ENCODE measurements around the gene NCOA1. TPM values are rescaled to one million over a fixed set of nuclear protein-coding genes. Genes with fewer than 3 reads are reported as not detected.
"Not testable (repeated sequence)": the region's sequence is repeated elsewhere in the genome, so short reads cannot be mapped to it uniquely, and the experiment has no call there.

Gene NCOA1
- total RNA-seq, 1 donor from 2014 or later: 69.9 TPM

DNA sequence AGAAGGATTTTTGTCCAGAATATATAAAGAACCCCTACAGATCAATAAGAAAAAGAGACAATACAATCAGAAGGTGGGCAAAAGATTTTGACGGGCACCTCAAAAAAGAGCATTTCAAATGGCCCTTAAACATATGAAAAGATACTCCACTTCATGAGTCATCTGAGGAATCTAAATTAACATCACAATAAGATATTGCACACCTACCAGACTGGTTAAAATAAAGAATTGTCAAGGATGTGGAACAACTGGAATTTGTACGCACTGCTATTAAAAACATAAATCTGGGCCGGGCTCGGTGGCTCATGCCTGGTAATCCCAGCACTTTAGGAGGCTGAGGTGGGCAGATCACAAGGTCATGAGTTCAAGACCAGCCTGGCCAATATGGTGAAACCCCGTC lies 17.0 kb upstream of the NCOA1 start:
- no peak for DNase-seq (ENCODE audit: low spot score)

DNA sequence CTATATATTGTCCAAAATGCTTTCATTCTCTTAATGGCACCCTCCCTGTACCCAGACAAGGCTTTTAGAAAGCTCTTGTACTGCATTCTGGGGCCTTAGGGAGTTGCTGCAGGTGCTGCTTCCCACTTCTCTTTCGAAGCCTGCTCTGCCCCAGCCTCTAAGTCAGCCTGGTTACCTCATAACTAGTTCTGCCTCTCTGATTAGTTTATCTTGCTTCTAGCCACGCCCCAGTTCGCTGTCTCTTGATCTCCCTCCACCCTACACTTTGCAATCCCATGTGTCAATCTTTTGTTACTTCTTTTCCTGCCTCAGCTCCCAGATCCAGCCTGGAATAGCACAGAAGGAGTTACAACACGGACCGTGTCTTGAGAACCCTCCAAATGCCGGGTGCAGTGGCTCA lies 13.8 kb upstream of the NCOA1 start:
- DNase-seq (ENCODE audit: low spot score): no peak

DNA sequence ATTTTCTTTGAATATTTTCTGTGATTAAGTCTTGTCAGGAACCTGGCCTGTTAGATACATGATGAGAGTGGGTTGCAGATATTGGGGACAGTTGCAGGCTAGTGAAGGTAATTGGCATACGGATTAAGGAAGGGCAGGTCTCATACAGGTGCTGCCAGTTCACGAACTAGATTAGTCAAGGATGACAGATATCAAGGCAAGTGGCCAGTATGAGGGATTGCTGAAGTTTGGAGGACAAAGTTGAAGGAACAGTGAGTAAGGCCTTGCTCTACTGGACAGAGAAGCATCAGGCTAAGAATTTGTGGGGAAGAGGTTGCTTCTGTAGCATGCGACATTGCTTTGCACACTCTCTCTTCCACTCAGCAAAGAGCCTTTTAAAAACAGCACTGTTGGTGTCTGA lies 12.8 kb upstream of the NCOA1 start:
- no peak for DNase-seq (ENCODE audit: low spot score)

DNA sequence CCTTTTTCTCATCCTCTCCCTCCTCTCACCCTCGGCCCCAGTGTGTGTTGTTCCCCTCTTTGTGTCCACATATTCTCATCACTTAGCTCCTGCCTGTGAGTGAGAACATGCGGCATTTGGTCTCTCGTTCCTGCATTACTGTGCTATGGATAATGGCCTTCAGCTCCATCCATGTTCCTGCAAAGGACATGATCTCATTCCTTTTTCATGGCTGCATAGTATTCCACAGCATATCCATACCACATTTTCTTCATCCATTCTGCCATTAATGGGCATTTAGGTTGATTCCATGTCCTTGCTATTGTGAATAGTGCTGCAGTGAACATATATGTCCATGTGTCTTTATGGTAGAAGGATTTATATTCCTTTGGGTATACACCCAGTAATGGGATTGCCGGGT lies 10.8 kb upstream of the NCOA1 start:
- no peak for DNase-seq (ENCODE audit: low spot score)

DNA sequence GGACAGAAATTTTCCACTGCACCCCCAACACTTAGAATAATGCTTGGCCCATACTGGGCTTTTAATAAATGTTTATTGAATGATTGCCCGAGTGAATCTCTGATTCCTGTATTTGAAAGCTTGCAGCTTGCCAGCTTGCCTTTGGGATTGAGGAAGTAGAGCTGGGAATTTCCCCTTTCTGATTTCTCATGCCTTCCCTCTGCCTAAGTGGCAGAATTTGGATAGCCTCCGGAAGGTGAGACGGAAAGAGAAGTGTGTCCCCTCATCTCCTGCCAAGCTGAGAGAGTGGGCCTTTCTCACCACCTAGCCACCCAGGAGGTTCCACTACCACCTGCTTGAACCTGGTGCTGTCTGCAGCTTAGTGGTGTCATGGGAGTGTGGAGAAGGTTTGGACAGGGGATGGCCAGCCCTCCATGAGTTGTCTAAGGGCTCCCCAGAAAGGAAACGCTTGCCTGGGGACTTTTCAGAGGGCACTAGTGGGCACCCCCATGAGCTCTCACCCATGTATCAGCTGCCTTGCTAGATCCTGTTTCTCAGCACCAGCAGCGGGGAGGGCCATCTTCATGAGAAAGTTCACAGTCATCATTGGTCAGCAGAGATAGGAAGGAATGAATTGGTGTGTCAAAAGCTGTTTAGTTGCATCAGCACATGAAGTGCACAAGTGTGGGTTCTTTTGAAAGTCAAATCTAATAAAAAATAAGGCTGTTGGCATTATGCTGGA lies 8.6 kb upstream of the NCOA1 start:
- DNase-seq (ENCODE audit: low spot score): no peak

DNA sequence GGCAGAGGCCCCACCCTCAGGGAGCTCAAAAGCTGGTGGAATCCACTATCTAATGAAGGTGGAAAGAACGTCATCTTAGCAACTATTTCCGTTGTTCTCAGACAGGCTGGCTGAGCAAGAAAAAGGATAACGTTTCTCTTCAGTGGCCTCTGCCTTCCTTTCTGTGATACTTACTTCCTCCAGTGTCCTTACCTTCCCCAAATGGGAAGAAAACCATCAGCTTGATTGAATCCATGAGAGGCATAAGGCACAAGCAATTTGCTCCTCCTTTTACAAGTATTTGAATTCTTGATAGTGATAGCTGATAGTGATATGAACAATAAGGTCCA lies 8.1 kb upstream of the NCOA1 start:
- no peak for DNase-seq (ENCODE audit: low spot score)

DNA sequence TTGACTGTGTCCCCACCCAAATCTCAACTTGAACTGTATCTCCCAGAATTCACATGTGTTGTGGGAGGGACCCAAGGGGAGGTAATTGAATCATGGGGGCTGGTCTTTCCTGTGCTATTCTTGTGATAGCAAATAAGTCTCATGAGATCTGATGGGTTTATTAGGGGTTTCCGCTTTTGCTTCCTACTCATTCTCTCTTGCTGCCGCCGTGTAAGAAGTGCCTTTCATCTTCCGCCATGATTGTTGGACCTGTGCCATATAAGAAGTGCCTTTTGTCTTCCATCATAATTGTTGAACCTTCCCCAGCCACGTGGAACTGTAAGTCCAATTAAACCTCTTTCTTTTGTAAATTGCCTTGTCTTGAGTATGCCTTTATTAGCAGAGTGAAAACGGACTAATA lies 6.4 kb upstream of the NCOA1 start:
- DNase-seq (ENCODE audit: low spot score): not testable (repeated sequence)

DNA sequence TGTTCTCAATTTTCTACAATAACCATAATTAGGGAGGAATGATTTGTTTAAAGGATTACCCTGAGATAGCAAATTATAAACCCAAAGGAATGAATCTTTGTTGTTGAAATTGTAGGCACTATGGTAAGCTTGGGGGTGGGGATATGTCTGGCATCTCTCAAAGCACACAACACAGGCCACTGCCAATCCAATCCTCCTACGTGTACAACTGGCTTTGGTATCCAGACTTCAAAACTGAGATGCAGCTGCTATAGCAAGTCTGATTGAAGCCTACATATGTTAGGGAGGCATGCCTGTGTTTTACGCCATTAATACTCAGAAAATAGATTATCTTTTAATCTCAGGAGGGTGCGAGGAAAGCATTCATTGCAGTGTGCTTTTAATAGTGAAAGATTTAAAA lies 5.9 kb upstream of the NCOA1 start:
- no peak for DNase-seq (ENCODE audit: low spot score)

DNA sequence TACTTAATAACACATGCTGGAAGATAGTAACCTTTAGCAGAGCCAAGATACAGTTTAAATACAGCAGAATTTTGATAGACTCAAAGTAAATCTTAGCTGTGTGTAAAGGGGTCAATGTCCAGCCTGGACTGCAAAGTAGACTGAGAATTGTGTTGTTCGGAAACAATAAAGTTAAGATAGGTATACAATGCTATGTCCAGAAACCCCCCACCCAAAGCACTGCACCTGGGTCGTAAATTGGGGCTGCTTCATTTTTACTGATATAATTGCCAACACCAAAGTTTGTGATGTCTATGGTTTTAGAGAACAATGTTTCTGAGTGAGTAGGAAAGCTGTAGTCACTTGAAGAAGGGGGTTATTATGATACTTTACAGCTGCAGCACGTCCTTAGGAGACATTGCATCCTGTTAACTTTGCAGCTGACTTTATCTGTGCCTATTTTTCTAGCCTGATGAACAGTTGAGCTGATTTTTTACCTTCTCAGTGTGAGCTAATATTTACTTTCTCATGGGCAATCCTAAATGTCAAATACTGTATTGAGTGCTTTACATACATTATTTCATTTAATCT lies 4.3 kb upstream of the NCOA1 start:
- DNase-seq (ENCODE audit: low spot score): no peak

DNA sequence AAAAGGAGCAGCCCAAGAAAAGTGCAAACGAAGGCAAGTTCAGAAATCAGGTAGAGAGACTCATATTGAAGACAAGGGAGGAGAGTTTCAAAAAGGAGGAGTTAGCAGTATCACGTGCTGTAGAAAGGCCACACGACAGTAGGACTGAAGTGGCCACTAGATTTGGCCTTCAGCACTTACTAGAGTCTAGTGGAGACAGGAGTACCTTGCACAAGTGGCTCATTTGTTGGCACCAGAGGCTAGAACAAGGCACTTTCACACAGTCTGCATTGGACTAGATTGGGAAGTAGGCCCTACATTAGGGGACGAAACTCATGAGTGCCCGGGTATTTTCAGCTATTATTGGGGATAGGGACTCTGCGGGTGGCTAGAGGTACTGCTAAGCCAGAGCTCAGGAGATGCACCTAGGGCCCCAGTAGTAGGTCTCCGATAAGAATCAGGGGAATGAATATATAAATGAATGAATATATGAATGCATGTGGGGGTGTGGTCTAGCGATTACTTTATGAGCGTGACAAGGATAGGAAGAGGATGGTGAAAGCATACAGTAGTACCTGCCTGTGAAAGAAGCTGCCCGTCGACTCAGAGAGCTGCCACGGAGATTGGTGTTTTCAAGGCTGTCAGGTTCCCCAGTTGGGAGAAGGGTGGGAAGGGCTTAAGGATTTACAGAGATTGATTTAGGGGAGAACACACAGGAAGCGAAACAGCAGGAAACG lies 1.4 kb upstream of the NCOA1 start:
- DNase-seq (ENCODE audit: low spot score): no peak

DNA sequence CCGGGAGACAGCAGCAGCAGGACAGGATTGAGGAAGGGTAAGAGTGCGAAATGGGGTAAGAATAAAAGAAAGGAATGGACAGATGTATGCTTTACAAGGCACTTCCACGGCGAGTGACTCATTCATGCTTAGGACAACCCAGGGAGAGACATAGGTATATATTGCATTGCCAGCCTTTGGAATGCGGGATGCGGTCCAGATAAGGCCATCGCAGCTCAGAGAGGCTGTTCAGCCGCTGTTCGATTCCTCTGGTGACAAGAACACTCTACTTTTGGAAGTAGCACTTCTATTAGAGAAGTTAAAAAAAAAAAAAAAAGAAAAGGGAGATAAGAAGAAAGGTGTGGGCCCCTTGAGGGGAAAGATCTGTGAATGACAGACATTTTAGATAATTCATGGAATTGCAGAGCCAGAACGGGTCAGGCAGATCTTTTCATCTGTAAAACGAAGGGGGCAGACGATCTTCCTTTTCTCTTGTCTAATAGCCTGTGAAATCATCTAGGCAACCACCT lies 819 bp upstream of the NCOA1 start:
- no peak for DNase-seq (ENCODE audit: low spot score)

DNA sequence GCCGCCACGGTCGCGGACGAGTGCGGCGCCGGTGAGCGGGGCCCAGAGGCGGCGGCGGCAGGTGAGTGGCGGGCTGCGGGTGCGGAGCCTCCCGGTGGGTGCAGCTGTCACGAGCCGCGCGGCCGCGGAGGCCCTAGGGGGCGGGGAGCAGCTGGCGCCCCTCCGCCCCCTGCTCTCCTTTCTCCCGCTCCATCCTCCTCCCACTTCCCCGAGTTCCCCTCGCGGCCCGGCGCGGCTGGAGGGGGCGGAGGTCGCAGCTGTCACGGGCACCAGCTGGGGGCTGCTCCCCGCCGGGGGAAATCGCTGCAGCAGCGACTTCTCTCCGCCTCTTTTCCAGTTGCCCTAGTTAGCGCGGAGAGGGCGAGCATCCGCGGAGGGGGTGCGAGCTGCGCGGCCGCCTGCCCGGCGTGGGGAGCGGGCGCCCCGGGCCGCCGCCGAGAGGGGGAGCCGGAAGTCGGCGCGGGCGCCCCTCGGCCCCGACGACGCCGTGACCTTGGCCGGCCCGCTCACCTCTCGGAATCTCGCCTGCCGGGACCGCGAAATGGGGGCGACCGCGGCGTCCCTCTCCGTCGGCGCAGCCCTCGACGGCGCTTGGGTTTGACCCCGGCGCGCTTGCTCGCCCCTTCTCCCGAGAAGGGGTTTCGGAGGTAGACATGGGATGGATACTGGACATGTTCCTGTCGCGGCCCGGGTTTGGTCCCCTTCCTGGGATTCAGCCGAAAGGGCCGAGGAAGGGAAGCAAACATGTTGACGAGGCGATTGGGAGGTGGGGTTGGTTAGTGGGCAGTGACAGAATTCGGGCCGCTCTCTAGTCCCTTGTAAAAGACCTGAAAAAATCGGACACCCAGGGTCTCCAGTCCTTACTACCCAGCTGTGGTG lies 727 bp downstream of the NCOA1 start:
- peak; percentile 55 for DNase-seq (ENCODE audit: low spot score)

DNA sequence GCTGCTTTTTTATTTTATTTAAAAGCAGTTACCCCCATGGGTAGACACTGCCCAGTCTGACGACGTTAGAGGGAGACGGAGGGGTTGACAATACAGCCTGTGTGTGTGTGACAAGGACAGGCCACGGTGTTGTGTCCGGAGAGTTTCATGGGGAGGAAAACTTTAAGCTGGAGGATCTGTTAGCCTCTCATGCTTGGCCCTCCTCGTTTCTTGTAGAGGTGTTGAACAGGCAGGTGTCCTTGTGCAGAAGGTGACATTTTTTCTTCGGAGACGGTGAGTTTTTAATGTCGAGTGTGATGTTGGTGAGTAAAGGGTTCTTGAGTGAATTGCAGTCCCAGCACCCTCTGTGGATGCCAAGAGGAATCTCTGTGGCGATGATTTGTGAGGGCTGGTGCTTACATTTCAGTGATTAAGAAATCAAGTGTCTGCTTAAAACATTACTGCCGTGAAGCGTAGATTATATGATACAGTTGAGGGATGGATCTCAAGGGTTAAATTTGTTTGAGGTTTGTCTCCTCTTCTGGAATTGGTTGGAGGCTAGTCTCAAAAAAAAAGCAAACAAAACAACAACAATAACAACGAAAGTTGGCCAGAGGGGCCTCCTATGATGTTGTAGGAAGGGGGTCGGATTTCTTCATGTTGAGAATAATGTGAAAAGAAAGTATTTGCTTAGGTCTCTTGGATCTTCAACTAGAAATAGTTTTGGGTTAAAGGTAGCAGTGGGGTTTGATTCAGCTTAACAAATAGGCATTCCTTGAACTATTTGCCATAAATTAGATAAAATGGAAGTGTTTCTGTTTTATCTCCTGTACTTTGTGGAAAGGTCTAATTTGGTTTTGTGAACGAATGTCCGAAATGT lies 1.6 kb downstream of the NCOA1 start:
- DNase-seq (ENCODE audit: low spot score): no peak

DNA sequence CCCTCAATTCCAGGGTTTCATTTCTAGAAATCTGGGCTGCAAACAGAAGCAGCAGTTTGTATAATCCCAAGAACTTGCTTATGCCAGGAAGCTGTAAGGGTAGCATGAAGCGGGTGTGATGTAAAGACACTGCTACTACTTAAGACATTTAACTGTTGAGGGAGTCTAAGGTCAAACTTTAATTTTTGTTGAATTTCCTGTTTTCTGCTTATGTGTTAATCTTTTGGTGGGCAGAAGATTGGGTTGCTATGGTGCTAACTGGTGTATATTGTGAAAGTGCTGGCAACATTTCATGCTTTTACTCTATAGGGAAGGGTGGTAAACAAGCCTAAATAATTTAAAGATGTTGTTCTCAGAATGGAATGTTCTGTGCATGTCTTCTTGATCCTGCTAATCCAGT lies 2.7 kb downstream of the NCOA1 start:
- no peak for DNase-seq (ENCODE audit: low spot score)

DNA sequence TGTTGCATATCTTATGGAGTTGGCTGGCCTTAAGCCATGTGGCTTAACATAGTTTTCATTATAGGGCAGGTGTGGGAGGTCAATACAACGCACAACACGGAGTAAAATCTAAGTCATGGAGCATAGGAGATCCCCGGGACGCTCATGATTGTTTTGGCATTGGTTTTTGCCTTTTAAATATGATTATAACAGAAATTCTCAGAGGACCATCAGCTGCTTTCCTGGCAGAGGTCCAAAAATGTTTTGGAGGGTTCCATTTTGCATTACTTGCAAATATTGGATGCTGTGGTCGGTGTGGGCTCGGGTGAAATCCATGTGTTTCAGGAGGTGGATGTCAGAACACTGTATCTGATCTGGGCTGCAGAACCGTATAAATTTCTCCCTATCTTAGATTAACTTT lies 3.4 kb downstream of the NCOA1 start:
- no peak for DNase-seq (ENCODE audit: low spot score)

DNA sequence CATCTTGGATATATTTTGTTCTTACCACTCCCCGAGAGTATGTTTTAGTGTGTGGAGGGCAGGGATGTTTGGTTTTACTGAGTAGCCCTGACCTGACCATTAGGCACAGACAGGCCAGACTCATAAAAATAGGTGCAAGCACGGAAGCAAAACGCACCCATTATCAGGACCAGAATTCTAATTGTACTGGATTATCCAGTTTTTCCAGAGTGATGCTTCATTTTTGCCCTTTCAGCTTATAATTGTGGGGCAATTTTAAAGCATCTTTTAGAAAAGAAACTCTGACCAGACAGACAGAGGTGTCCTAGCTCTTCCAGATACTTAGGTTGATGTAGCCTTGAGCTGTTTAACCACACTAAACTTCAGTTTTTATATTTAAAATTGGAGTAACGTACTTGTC lies 4.4 kb downstream of the NCOA1 start:
- no peak for DNase-seq (ENCODE audit: low spot score)

DNA sequence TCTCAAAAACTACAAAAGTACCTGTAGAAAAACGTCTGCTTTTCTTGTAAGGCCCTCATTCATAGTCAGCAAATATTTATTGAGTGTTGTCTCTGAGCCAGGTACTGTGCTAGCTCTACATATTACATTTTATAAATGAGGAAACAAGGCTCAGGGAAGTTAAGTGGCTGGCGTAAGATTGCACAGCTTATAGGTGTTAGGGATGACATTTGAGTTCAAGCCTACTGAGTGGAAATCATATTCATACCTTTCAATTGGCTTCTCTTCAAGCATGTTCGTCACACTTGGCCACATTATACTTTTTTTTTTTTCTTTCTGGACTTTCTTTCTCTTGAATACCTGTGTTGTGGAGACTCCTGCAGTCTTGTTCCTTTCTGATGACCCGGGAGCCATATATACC lies 5.9 kb downstream of the NCOA1 start:
- no peak for DNase-seq (ENCODE audit: low spot score)

DNA sequence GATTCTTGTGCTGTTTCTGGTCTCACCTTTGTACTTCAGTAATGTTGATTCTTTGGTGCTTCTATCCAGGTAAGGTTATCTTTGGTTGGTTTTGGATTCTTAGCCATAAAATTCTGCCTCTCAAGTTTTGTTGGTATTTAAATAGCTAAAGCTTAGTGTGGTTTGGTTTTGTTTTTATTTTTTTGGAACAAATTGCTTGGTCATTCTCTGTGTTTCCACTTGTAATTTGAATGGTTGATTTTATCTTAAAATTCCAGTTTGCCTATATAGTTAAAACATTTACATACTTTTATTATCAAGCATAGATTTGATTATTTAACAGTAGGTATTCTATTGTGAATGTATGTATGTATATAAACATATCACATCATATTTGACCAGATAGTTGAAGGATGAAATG lies 6.6 kb downstream of the NCOA1 start:
- DNase-seq (ENCODE audit: low spot score): no peak

DNA sequence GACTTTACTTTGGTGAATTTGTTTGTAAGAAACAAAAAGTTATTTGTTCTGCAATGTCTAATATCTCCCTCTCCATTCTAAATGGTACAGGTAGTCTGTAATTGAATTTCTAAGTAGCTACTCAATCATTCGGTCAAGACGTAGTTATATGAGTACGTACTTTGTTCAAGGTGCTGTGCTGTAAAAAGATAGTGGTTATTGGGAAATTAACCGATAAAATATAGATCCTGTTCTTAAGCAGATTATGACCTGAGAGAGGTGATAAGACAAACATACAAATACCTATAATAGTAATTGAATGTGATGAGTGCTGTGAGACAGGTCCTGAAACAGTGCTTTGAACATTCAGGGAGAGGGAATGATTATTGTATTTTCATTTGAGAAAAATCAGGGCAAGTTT lies 7.1 kb downstream of the NCOA1 start:
- no peak for DNase-seq (ENCODE audit: low spot score)

DNA sequence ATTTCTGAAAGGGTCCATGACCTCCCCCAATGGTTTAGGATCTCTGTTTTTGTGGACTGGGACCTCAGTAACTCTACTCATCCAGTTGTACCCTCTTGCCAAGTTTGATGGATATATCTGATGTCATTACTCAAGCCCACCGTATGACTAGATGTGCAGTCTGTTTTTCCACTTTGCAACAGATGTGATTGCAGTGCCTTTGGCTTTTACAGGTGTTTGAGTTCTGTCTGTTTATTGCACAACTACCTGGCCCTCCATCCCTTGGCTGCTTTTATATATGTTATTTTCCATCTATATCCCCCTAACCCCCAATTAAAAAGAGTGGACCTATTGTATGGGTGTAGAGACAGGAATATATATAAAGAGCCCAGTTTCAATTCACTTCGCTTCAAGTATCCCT lies 10.8 kb downstream of the NCOA1 start:
- no peak for DNase-seq (ENCODE audit: low spot score)

DNA sequence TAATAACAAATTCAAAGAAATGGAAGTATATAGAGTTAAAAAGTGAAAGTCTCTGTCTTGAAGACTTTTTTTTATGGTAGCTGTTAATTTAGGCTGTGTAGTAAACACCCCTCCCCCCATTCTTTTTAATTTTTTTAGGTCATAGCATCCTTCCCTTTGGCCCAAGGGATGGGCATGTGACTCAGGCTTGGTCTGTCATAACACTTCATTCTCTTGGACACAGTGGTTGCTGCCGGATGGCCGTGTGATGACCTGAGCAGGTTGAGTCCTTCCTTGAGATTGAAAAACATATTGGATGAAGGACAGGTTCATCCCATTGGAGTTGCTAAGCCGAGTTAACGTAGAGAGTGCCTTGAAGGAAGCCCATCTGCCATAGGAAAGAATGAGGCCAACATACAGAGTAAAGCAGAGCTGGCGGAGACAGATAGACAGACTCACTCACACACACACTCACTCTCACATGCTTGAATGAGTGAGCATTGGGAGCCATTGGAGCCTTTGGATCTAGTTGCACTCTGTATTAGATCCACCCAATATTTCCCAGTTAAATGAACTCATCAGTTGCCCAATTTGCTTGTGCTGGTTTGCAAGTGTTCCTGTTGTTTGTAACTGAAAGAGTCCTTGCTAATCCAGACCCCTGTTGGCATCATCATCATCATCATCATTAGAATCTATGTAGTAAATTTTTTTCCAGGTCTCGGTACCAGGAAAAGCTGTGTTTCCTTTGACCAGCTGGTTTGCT lies 14.7 kb downstream of the NCOA1 start:
- DNase-seq (ENCODE audit: low spot score): no peak
